NCI-H510A (cell line): ENCODE results near the gene CUL3.
"Not testable (repeated sequence)": the region's sequence is repeated elsewhere in the genome, so short reads cannot be mapped to it uniquely, and the experiment has no call there.

ENCODE experiments used
- DNase-seq: peaks from one replicate; lab custom pipeline; 2025; lab: John Stamatoyannopoulos, UW

CUL3 gene

GRCh38 chr2:224585211-224586088 lies at the start of gene CUL3:
CUL3 (minus strand) TSS chr2:224585363; CDS start chr2:224585009, 354 bp downstream.
- DNase-seq: peak; percentile 99

GRCh38 chr2:224630659-224631550 lies 45.7 kb upstream of the CUL3 start:
- no peak for DNase-seq

DNA sequence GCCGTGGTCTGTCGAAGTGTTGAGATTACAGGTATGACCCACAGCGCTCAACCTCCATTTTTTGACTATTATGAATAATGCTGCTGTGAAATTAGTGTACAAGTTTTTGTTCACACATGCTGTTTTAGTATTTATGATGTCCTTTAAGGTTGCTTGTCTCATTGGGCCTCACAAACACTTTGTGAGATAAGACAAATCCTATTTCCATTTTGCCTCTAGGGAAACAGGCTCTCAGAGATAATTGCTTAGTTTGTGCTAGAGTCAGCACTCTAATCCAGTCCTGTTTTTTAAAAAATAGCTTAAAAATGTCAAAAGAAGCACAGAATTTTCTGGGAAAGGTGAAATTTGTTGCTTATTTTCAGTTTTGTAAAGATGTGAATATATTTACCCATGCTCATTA lies 43.3 kb upstream of the CUL3 start:
- no peak for DNase-seq

- no peak for DNase-seq
Measured at GRCh38 chr2:224626735-224627134, 41.6 kb upstream of the CUL3 start.

- DNase-seq: no peak
Measured at GRCh38 chr2:224613543-224614286, 28.6 kb upstream of the CUL3 start.

GRCh38 chr2:224612578-224612977 lies 27.4 kb upstream of the CUL3 start:
- DNase-seq: no peak

- DNase-seq: no peak
Measured at GRCh38 chr2:224611938-224612337, 26.8 kb upstream of the CUL3 start.

GRCh38 chr2:224608104-224608503 lies 22.9 kb upstream of the CUL3 start:
- no peak for DNase-seq

GRCh38 chr2:224603746-224604500 lies 18.8 kb upstream of the CUL3 start:
- not testable (repeated sequence) for DNase-seq

- not testable (repeated sequence) for DNase-seq
Measured at GRCh38 chr2:224602778-224603375, 17.7 kb upstream of the CUL3 start.

GRCh38 chr2:224601923-224602322 lies 16.8 kb upstream of the CUL3 start:
- DNase-seq: no peak

- no peak for DNase-seq
Measured at GRCh38 chr2:224598678-224599077, 13.5 kb upstream of the CUL3 start.

- DNase-seq: no peak
Measured at GRCh38 chr2:224596289-224596688, 11.1 kb upstream of the CUL3 start.

DNA sequence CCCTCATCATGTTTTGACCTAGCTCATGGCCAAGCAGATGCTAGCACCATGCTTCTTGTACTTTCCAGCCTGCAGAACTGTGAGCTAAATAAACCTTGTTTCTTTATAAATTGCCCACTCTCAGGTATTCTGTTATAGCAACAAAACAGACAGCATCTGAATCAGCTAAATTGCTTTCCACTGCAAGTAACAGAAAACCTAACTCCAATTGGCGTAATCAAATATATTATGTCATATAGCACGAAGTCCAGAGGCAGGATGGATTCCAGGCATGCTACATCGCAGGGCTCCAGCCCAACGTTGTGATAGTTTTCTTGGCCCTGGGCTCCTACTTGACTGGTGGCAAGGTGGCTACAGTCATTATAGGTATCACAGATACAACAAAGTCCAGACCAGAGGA lies 10.4 kb upstream of the CUL3 start:
- DNase-seq: no peak

DNA sequence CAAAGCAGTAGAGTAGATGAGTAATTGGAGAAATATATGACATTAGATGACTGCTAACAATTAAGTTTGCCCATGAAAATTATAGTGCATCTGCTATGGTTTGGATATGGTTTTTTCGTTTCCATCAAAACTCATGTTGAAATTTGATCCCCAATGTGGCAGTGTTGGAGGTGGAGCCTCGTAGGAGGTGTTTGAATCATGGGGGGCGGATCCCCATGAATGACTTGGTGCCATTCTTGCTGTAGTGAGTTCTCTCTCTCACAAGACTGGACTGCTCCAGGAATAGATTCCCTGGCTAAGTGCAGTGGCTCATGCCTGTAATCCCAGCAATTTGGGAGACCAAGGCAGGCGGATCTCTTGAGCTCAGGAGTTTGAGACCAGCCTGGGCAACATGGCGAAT lies 9.7 kb upstream of the CUL3 start:
- DNase-seq: no peak

GRCh38 chr2:224591220-224591619 lies 6.1 kb upstream of the CUL3 start:
- DNase-seq: no peak

GRCh38 chr2:224586127-224586695 lies 1.0 kb upstream of the CUL3 start:
- DNase-seq: no peak

DNA sequence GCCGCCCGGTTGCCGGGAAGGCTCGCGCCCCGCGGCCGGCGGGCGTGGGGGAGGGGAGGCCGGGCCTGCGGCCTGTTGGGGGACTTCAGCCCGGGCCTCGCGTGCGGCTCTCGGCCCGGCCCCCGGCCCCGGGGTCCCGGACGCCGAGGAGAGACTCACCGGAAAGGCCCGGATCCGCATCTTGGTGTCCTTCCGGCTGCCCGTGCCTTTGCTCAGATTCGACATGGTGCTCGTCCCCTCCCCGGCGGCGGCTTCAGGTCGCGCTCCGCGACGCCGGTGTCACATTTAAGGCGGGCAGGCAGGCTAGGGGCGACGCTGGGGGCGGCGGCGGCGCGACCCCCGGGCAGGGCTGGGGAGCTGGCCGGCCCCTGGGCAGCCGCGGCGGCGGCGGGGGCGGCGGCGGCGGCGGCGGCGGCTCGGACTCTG lies 365 bp downstream of the CUL3 start:
- DNase-seq: peak; percentile 7

- no peak for DNase-seq
Measured at GRCh38 chr2:224584111-224584784, 915 bp downstream of the CUL3 start.

DNA sequence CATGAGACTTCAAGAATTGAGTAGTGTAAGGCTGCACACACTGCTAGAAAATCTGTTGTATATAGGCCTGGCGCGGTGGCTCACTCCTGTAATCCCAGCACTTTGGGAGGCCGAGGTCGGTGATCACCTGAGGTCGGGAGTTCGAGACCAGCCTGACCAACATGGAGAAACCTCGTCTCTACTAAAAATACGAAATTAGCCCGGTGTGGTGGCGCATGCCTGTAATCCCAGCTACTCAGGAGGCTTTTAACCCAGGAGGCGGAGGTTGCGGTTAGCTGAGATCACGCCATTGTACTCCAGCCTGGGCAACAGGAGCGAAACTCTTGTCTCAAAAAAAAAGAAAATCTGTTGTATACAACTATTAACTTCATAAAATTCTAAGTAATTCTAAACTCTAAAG lies 2.1 kb downstream of the CUL3 start:
- not testable (repeated sequence) for DNase-seq
